A673 (cell line): ENCODE data around the gene KLF12. TPM values are rescaled to one million over a fixed set of nuclear protein-coding genes. Genes with fewer than 3 reads are reported as not detected.

Experiments used
- BruUV-seq: library from RNA; stranded (reverse); fragments of 400-500 nt; replicated peaks from 2 replicates; lab custom pipeline; 2021; lab: Mats Ljungman, UMichigan
- CTCF ChIA-PET: fragments of 300-600 bp; sonication (Branson Sonifier 250); formaldehyde crosslinking; loops from one replicate; lab custom pipeline; 2022; ENCODE audit warnings: antibody characterized with exemption; lab: Charles Lee
- POLR2A ChIA-PET: fragments of 300-600 bp; sonication (Branson Sonifier 250); formaldehyde crosslinking; loops from one replicate; lab custom pipeline; 2022; ENCODE audit warnings: antibody characterized with exemption; ENCODE audit not compliant: low non-redundant PET; lab: Charles Lee
- DNase-seq: peaks from one replicate; pipeline ENCODE4 v3.0.0-alpha.2; 2015; ENCODE audit warnings: low spot score
- H3K27ac ChIP-seq: fragments of 200-600 bp; sonication (generic); 2 replicates; pipeline ENCODE4 v1.5.1; 2016; ENCODE audit warnings: mixed run types, low read depth, mild to moderate bottlenecking, mixed read lengths, antibody characterized with exemption, low read length; ENCODE audit not compliant: poor library complexity, severe bottlenecking
- H3K27me3 ChIP-seq: fragments of 200-600 bp; sonication (generic); replicated peaks from 2 replicates; pipeline ENCODE4 v1.6.1; 2017; ENCODE audit warnings: mixed run types, low read depth, mild to moderate bottlenecking, mixed read lengths, antibody characterized with exemption, low read length; ENCODE audit not compliant: insufficient read depth, poor library complexity
- H3K36me3 ChIP-seq: fragments of 200-600 bp; sonication (generic); 2 replicates; pipeline ENCODE4 v1.6.1; 2016; ENCODE audit warnings: mixed run types, mild to moderate bottlenecking, mixed read lengths, antibody characterized with exemption, low read length; ENCODE audit not compliant: insufficient read depth, poor library complexity, severe bottlenecking
- H3K4me1 ChIP-seq: fragments of 200-600 bp; sonication (generic); 2 replicates; pipeline ENCODE4 v1.6.1; 2017; ENCODE audit warnings: mixed run types, mild to moderate bottlenecking, mixed read lengths, antibody characterized with exemption, low read length; ENCODE audit not compliant: insufficient read depth, poor library complexity, severe bottlenecking
- H3K4me3 ChIP-seq: fragments of 200-600 bp; sonication (generic); 2 replicates; pipeline ENCODE4 v1.5.1; 2016; ENCODE audit warnings: low read depth, mixed run types, mild to moderate bottlenecking, mixed read lengths, low read length; ENCODE audit not compliant: poor library complexity, severe bottlenecking
- H3K9me3 ChIP-seq: fragments of 200-600 bp; sonication (generic); 2 replicates; pipeline ENCODE4 v1.6.1; 2016; ENCODE audit warnings: mixed run types, low read depth, mild to moderate bottlenecking, mixed read lengths, antibody characterized with exemption, low read length; ENCODE audit not compliant: poor library complexity, severe bottlenecking
- CTCF ChIP-seq: fragments of 300-800, 200-600 bp; sonication (generic); conservative IDR thresholded peaks from 2 replicates; pipeline ENCODE4 v1.5.1; 2017; ENCODE audit warnings: low read depth, mild to moderate bottlenecking, antibody characterized with exemption, low read length, moderate library complexity, mixed read lengths
- EZH2 ChIP-seq: fragments of 200-600 bp; sonication (generic); IDR thresholded peaks from 2 replicates; pipeline ENCODE4 v1.6.1; 2017; ENCODE audit warnings: borderline replicate concordance, low read depth, mild to moderate bottlenecking, mixed read lengths, antibody characterized with exemption, low read length; ENCODE audit not compliant: poor library complexity, severe bottlenecking
- intact Hi-C: fragments of 100-400 bp; cut with micrococcal nuclease; formaldehyde crosslinking; loops from one replicate; pipeline ENCODE4 v1.10.0; 2022; ENCODE audit not compliant: unreplicated experiment
- total RNA-seq: library from RNA; stranded (reverse); gene quantifications from 2 replicates; pipeline ENCODE4 v1.2.3, GENCODE V29; 2021

KLF12 gene
- total RNA-seq, 1 experiment from 2014 or later = 12.4 TPM

- ChIA-PET CTCF (no interaction called here), POLR2A (interaction anchor here (0.7 kb wide), 1 partner anchor 239 kb away, joined by 3 read pairs; no protein-coding TSS in a partner anchor)
- no peak for TF ChIP-seq CTCF
- TF ChIP-seq EZH2 = no peak
- Histone ChIP-seq H3K4me1 (peaks cover 3% of the 10 kb centered on the region), H3K4me3 (no peak overlapping the region), H3K9me3 (no peaks in the 10 kb centered on the region), H3K27me3 (no peaks in the 10 kb centered on the region), H3K27ac (no peak overlapping the region), H3K36me3 (no peaks in the 10 kb centered on the region)
- no peak for DNase-seq
- no TSS peak for BruUV-seq
- intact Hi-C loops = no loop called here
These were observed 43.8 kb downstream of the KLF12 start for GRCh38 chr13:74090397-74090796.

- DNase-seq = no peak
- H3K4me3 ChIP-seq = no peak overlapping the region
- ChIA-PET CTCF (no interaction called here), POLR2A (no interaction called here)
- H3K27me3 ChIP-seq = no peaks in the 10 kb centered on the region
- no TSS peak for BruUV-seq
- H3K9me3 ChIP-seq = no peaks in the 10 kb centered on the region
- TF ChIP-seq CTCF (no peak), EZH2 (no peak)
- peaks cover 3% of the 10 kb centered on the region for H3K4me1 ChIP-seq
- intact Hi-C loops = no loop called here
- H3K27ac ChIP-seq = no peak overlapping the region
- H3K36me3 ChIP-seq = no peaks in the 10 kb centered on the region
These were observed 46.8 kb downstream of the KLF12 start for GRCh38 chr13:74087357-74087756.
